ENCODE results near the gene ZC3HAV1. TPM values are rescaled to one million over a fixed set of nuclear protein-coding genes. Genes with fewer than 3 reads are reported as not detected.

Gene ZC3HAV1
- 24.9 and 28.0 TPM in 2 replicates for total RNA-seq

GRCh38 chr7:139109188-139109982, at the start of gene ZC3HAV1:
ZC3HAV1 (minus strand) TSS chr7:139109720; CDS start chr7:139109331, 389 bp downstream.

GRCh38 chr7:139035586-139036353, 73.8 kb downstream of the ZC3HAV1 start, which contains the start of gene ZC3HAV1L:
ZC3HAV1L (minus strand) TSS chr7:139036042; CDS start chr7:139036017, 25 bp downstream.

Other genes with a start within 250 kb of the ZC3HAV1 start
- 0.54 and 1.3 TPM in 2 replicates for gene KIAA1549, start 128.3 kb downstream of the ZC3HAV1 start, total RNA-seq
- gene ZC3HAV1L, start 73.7 kb downstream of the ZC3HAV1 start, total RNA-seq, result 16.2 and 18.1 TPM in 2 replicates
- gene UBN2, start 121.5 kb upstream of the ZC3HAV1 start, total RNA-seq, result 2.3 and 3.6 TPM in 2 replicates
- gene FMC1, start 231.6 kb upstream of the ZC3HAV1 start, total RNA-seq, result 3.2 and 6.3 TPM in 2 replicates